Mesendoderm (in vitro differentiated cells): ENCODE data around the gene TPGS2.

Source experiments
- DNase-seq: peaks from one replicate; pipeline ENCODE4 v3.0.0; 2013
- H2AK5ac ChIP-seq: 2 replicates; pipeline ENCODE4 v1.6.1; 2013; ENCODE audit warnings: low read length, inconsistent platforms
- H2BK120ac ChIP-seq: 2 replicates; pipeline ENCODE4 v1.6.1; 2013; ENCODE audit warnings: low read depth, mild to moderate bottlenecking, low read length, moderate library complexity, mixed read lengths
- H2BK15ac ChIP-seq: replicated peaks from 2 replicates; pipeline ENCODE4 v1.6.1; 2013; ENCODE audit warnings: low read depth, mild to moderate bottlenecking, moderate library complexity
- H2BK5ac ChIP-seq: 2 replicates; pipeline ENCODE4 v1.6.1; 2013; ENCODE audit warnings: low read length, inconsistent platforms
- H3K18ac ChIP-seq: 2 replicates; pipeline ENCODE4 v1.6.1; 2013; ENCODE audit warnings: mild to moderate bottlenecking, low read length, mixed read lengths
- H3K23ac ChIP-seq: one replicate; pipeline ENCODE4 v1.6.1; 2013; ENCODE audit warnings: low read length
- H3K27ac ChIP-seq: 2 replicates; pipeline ENCODE4 v1.5.1; 2013; ENCODE audit warnings: low read depth, mild to moderate bottlenecking, inconsistent platforms, low read length, moderate library complexity
- H3K27me3 ChIP-seq: 2 replicates; pipeline ENCODE4 v1.6.1; 2013; ENCODE audit warnings: low read length, control low read depth, mild to moderate bottlenecking, inconsistent platforms; ENCODE audit not compliant: insufficient read depth, poor library complexity
- H3K36me3 ChIP-seq: 2 replicates; pipeline ENCODE4 v1.6.1; 2013; ENCODE audit warnings: low read length, inconsistent platforms; ENCODE audit not compliant: control insufficient read depth, insufficient read depth
- H3K4ac ChIP-seq: one replicate; pipeline ENCODE4 v1.6.1; 2013; ENCODE audit warnings: low read depth, mild to moderate bottlenecking, low read length, moderate library complexity
- H3K4me1 ChIP-seq: 2 replicates; pipeline ENCODE4 v1.6.1; 2013; ENCODE audit warnings: low read depth, low read length, inconsistent platforms; ENCODE audit not compliant: control insufficient read depth
- H3K4me2 ChIP-seq: 2 replicates; pipeline ENCODE4 v1.6.1; 2013; ENCODE audit warnings: low read length
- H3K4me3 ChIP-seq: 2 replicates; pipeline ENCODE4 v1.5.1; 2013; ENCODE audit warnings: mild to moderate bottlenecking, low read length
- H3K56ac ChIP-seq: one replicate; pipeline ENCODE4 v1.6.1; 2013; ENCODE audit warnings: low read length
- H3K79me1 ChIP-seq: 2 replicates; pipeline ENCODE4 v1.6.1; 2013; ENCODE audit warnings: low read length, inconsistent platforms
- H3K79me2 ChIP-seq: 2 replicates; pipeline ENCODE4 v1.6.1; 2013; ENCODE audit warnings: mild to moderate bottlenecking, low read length; ENCODE audit not compliant: control insufficient read depth, insufficient read depth
- H3K9ac ChIP-seq: 2 replicates; pipeline ENCODE4 v1.6.1; 2013; ENCODE audit warnings: low read length, inconsistent platforms
- H4K5ac ChIP-seq: one replicate; pipeline ENCODE4 v1.6.1; 2013; ENCODE audit warnings: low read length
- H4K8ac ChIP-seq: one replicate; pipeline ENCODE4 v1.6.1; 2013; ENCODE audit warnings: low read depth, mild to moderate bottlenecking, control low read depth, low read length, moderate library complexity
- WGBS: extraction: QIAGEN DNeasy Blood & Tissue Kit; methylation state at CpG from one replicate; pipeline ENCODE4 v1.1.7; 2013; ENCODE audit warnings: low lambda C conversion rate, missing lambda C conversion rate; ENCODE audit not compliant: insufficient coverage; ENCODE audit errors: extremely low coverage; 5-methylcytosine and 5-hydroxymethylcytosine counted together

TPGS2 gene

GRCh38 chr18:36758623-36759022 is 70.2 kb downstream of the TPGS2 start:
- no CpG with 5 or more reads among the region's 10 CpGs for WGBS
- Histone ChIP-seq H3K4me1 (no peaks in the 10 kb centered on the region), H3K4me3 (no peak overlapping the region), H3K79me2 (no peaks in the 10 kb centered on the region), H3K56ac (no peak overlapping the region), H2BK5ac (no peak overlapping the region), H2BK15ac (no peak overlapping the region), H3K79me1 (no peaks in the 10 kb centered on the region), H4K5ac (no peak overlapping the region), H2BK120ac (no peak overlapping the region), H3K23ac (no peak overlapping the region), H2AK5ac (no peak overlapping the region), H3K18ac (no peak overlapping the region), H3K27ac (no peak overlapping the region), H3K9ac (no peak overlapping the region), H3K27me3 (no peaks in the 10 kb centered on the region), H3K4ac (no peak overlapping the region), H4K8ac (no peak overlapping the region), H3K36me3 (no peaks in the 10 kb centered on the region), H3K4me2 (no peak overlapping the region)
- no peak for DNase-seq

GRCh38 chr18:36757991-36758390 is 70.8 kb downstream of the TPGS2 start:
- Histone ChIP-seq H2AK5ac (no peak overlapping the region), H3K36me3 (no peaks in the 10 kb centered on the region), H3K27ac (no peak overlapping the region), H2BK5ac (no peak overlapping the region), H3K4me3 (no peak overlapping the region), H3K27me3 (no peaks in the 10 kb centered on the region), H2BK120ac (no peak overlapping the region), H2BK15ac (no peak overlapping the region), H3K79me2 (no peaks in the 10 kb centered on the region), H3K56ac (no peak overlapping the region), H3K9ac (no peak overlapping the region), H4K5ac (no peak overlapping the region), H3K23ac (no peak overlapping the region), H3K79me1 (no peaks in the 10 kb centered on the region), H3K18ac (no peak overlapping the region), H3K4me2 (no peak overlapping the region), H3K4ac (no peak overlapping the region), H4K8ac (no peak overlapping the region), H3K4me1 (no peaks in the 10 kb centered on the region)
- no CpG with 5 or more reads among the region's 3 CpGs for WGBS
- no peak for DNase-seq

GRCh38 chr18:36757081-36757480 is 71.7 kb downstream of the TPGS2 start:
- Histone ChIP-seq H3K4me3 (no peak overlapping the region), H3K9ac (no peak overlapping the region), H3K56ac (no peak overlapping the region), H4K8ac (no peak overlapping the region), H3K18ac (no peak overlapping the region), H3K4ac (no peak overlapping the region), H2BK120ac (no peak overlapping the region), H3K4me1 (no peaks in the 10 kb centered on the region), H2AK5ac (no peak overlapping the region), H3K4me2 (no peak overlapping the region), H3K79me2 (no peaks in the 10 kb centered on the region), H3K23ac (no peak overlapping the region), H3K27ac (no peak overlapping the region), H4K5ac (no peak overlapping the region), H3K36me3 (no peaks in the 10 kb centered on the region), H2BK5ac (no peak overlapping the region), H2BK15ac (no peak overlapping the region), H3K27me3 (no peaks in the 10 kb centered on the region), H3K79me1 (no peaks in the 10 kb centered on the region)
- DNase-seq, result peak; percentile 54
- no CpG with 5 or more reads among the region's 1 CpG for WGBS

GRCh38 chr18:36756242-36756641 is 72.6 kb downstream of the TPGS2 start:
- whole genome bisulfite sequencing, result no CpG with 5 or more reads among the region's 4 CpGs
- H3K56ac ChIP-seq, result no peak overlapping the region
- DNase-seq, result no peak
- no peak overlapping the region for H3K4ac ChIP-seq
- no peaks in the 10 kb centered on the region for H3K79me1 ChIP-seq
- H4K8ac ChIP-seq, result no peak overlapping the region
- H2AK5ac ChIP-seq, result no peak overlapping the region
- no peak overlapping the region for H4K5ac ChIP-seq
- no peaks in the 10 kb centered on the region for H3K79me2 ChIP-seq
- no peak overlapping the region for H2BK5ac ChIP-seq
- H2BK120ac ChIP-seq, result no peak overlapping the region
- H3K23ac ChIP-seq, result no peak overlapping the region
- no peak overlapping the region for H3K9ac ChIP-seq
- H3K36me3 ChIP-seq, result no peaks in the 10 kb centered on the region
- H3K27ac ChIP-seq, result no peak overlapping the region
- no peak overlapping the region for H3K4me2 ChIP-seq
- H3K4me3 ChIP-seq, result no peak overlapping the region
- H2BK15ac ChIP-seq, result no peak overlapping the region
- no peaks in the 10 kb centered on the region for H3K4me1 ChIP-seq
- no peak overlapping the region for H3K18ac ChIP-seq
- H3K27me3 ChIP-seq, result no peaks in the 10 kb centered on the region

- no CpG with 5 or more reads among the region's 3 CpGs for WGBS
- H3K18ac ChIP-seq, result no peak overlapping the region
- H2AK5ac ChIP-seq, result no peak overlapping the region
- no peak overlapping the region for H3K27ac ChIP-seq
- no peak overlapping the region for H3K23ac ChIP-seq
- no peak overlapping the region for H3K4ac ChIP-seq
- no peaks in the 10 kb centered on the region for H3K4me1 ChIP-seq
- H4K8ac ChIP-seq, result no peak overlapping the region
- H3K56ac ChIP-seq, result no peak overlapping the region
- no peak overlapping the region for H3K4me3 ChIP-seq
- H3K36me3 ChIP-seq, result no peaks in the 10 kb centered on the region
- H3K79me1 ChIP-seq, result no peaks in the 10 kb centered on the region
- H3K27me3 ChIP-seq, result no peaks in the 10 kb centered on the region
- H2BK15ac ChIP-seq, result no peak overlapping the region
- H2BK120ac ChIP-seq, result no peak overlapping the region
- H2BK5ac ChIP-seq, result no peak overlapping the region
- H3K9ac ChIP-seq, result no peak overlapping the region
- H3K4me2 ChIP-seq, result no peak overlapping the region
- H4K5ac ChIP-seq, result no peak overlapping the region
- DNase-seq, result no peak
- H3K79me2 ChIP-seq, result no peaks in the 10 kb centered on the region
These were observed 75.6 kb downstream of the TPGS2 start for GRCh38 chr18:36752929-36753865.
